Fibroblast of the aortic adventitia (primary cell): Measurements from ENCODE around the gene PLD1. TPM values are rescaled to one million over a fixed set of nuclear protein-coding genes. Genes with fewer than 3 reads are reported as not detected.

Experiments
- DNase-seq: peaks from one replicate; pipeline ENCODE4 v3.0.0-alpha.2; 2010; ENCODE audit warnings: low read depth
- H3K4me3 ChIP-seq: 2 replicates; pipeline ENCODE4 v1.5.1; 2011; ENCODE audit warnings: low read depth, mild to moderate bottlenecking, control low read depth, low read length, moderate library complexity
- total RNA-seq: library from RNA; depleted of rRNA; stranded (reverse); fragments of >200 nt; gene quantifications from 2 replicates; pipeline ENCODE4 v1.2.3, GENCODE V29; 2012; ENCODE audit warnings: low replicate concordance
- TF ChIP-seq, protein P1 (sequence below): IDR thresholded peaks from 2 replicates; pipeline ENCODE4 v1.5.1; 2011; ENCODE audit warnings: mild to moderate bottlenecking, low read length, control low read depth, inconsistent platforms; ENCODE audit not compliant: insufficient read depth

The PLD1 gene
- total RNA-seq, 1 donor, result 23.1 TPM

DNA sequence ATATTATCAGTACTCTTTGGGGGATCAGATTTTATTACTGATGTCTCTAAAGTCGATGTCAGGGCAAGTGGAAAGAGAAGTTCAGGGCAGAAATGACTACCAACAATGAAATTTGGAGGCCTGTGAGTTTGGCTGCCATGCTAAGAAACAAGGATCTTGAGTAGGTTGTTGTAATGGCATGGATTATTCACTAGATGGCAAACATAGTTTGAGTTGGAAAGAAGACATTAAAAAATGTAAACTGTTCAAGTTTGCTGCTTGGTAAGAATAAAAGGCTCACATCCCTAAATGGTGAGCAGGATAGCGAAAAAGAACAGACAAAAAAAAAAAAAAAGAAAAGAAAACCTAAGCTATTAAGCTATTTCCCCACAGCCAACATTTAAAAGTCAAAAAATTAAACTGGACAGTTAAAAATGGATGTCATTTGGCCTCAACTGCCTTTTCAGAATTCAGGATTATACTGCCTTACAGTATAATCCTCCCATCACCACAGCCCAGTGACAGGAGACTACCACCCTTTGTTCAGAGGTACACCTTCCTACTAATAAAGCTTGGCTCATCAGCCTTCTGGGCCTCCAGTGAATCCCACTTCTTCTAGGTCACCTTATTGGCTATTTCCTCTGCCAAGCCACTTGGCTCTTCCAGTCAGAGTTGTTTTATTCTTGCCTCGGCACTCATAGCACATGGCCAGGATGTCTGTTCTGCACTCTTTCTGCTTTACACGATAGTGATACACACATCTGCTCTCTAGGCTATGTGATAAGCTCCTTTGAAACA is 163.7 kb downstream of the PLD1 start:
- TF ChIP-seq, protein P1, sequence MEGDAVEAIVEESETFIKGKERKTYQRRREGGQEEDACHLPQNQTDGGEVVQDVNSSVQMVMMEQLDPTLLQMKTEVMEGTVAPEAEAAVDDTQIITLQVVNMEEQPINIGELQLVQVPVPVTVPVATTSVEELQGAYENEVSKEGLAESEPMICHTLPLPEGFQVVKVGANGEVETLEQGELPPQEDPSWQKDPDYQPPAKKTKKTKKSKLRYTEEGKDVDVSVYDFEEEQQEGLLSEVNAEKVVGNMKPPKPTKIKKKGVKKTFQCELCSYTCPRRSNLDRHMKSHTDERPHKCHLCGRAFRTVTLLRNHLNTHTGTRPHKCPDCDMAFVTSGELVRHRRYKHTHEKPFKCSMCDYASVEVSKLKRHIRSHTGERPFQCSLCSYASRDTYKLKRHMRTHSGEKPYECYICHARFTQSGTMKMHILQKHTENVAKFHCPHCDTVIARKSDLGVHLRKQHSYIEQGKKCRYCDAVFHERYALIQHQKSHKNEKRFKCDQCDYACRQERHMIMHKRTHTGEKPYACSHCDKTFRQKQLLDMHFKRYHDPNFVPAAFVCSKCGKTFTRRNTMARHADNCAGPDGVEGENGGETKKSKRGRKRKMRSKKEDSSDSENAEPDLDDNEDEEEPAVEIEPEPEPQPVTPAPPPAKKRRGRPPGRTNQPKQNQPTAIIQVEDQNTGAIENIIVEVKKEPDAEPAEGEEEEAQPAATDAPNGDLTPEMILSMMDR, result peak; percentile 74
- H3K4me3 ChIP-seq, result no peak overlapping the region
- peak; percentile 88 for DNase-seq

DNA sequence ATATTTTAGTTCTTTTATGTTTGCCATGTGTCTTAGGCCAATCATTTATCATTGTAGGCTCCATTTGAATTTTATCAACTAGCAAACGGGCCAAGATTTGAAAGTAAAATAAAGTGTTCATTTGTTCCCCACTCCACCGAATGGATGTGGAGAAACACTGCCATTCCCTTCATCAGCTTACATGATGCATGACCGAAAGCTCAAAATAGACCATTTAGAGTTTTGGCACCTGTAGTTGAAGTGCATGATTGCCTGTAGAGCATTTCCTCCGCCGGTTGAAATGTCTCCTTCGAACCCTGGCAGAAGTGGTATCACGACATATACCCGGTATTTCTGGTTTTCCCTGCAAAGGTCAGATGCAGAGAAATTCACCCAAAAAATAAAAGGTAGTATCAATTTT is 165.6 kb downstream of the PLD1 start:
- no peak overlapping the region for H3K4me3 ChIP-seq
- DNase-seq, result no peak
- TF ChIP-seq, protein P1, result no peak

DNA sequence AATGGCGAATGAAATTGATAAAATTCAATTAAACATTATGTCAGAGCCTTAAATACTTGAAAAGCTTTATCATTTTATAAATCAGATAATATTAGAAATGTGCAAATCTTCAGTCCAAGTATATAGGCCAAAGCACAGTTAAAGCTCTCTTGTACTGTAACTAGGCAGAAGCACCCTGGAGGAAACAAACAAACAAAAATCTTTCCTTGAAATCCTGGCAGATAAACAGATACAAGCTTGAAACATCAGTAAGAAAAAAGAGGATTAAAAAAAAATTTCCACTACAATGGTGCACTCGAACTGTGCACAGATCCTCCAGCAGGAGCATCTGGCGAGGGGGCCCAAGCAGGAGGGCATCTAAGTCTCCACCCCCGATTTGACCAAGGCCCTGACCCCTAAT is 166.6 kb downstream of the PLD1 start:
- no peak overlapping the region for H3K4me3 ChIP-seq
- no peak for DNase-seq
- TF ChIP-seq, protein P1, result no peak

GRCh38 chr3:171643033-171643432 is 167.2 kb downstream of the PLD1 start:
- TF ChIP-seq, protein P1, result no peak
- H3K4me3 ChIP-seq, result no peak overlapping the region
- no peak for DNase-seq

DNA sequence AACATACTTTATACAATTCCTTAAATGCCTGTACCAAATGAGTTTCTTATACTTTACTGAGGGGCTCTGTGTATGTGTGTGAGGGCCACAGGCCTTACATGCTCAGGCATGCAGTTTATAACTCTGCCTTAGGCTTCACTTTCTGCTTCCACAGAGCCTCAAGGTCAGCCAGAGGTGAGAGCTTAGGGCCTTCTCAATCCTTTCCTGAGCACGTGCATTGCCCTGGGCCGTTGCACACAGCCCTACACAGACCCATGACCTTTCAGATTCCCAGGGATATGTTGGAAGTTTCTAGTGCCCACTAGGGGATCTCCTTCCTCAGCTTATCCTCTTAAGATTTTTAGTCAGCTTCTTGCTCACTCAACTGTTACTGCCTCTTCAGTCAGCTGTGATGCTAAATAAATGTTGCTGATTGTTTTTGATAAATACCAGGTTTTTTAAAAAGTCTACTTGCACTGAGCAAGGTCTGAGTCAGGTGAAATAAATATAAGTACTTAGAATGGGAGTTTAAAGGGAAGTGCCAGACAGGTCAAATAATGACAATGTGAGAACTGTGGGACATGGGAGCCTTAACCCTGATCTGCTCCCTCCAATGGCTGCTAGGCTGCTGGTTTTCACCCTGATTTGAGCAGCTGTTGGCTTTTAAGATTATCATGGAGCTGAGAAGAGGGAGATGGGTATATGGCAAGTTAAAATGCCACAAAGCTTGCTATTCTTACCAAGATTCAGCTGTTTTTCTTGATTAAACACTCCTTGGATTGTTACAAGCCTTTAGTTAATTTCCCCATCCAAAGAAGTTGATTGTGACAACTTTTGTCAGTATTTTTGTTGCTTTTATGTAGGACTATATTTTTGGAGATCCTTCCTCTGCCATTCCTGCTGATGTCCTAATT is 169.5 kb downstream of the PLD1 start:
- TF ChIP-seq, protein P1, result peak; percentile 34

GRCh38 chr3:171636666-171637065 is 173.6 kb downstream of the PLD1 start:
- TF ChIP-seq, protein P1, result no peak
- no peak for DNase-seq
- no peak overlapping the region for H3K4me3 ChIP-seq

More for the DNA sequence above, 169.5 kb downstream of the PLD1 start:
- no peak overlapping the region for H3K4me3 ChIP-seq
- DNase-seq, result peak; percentile 66
